Glomerular endothelial cell (primary cell): Measurements from ENCODE around the gene METTL25B. TPM values are rescaled to one million over a fixed set of nuclear protein-coding genes. Genes with fewer than 3 reads are reported as not detected.

Source experiments
- DNase-seq: peaks from one replicate; pipeline ENCODE4 v3.0.0-alpha.2; 2011; ENCODE audit warnings: low read depth, low spot score; ENCODE audit errors: extremely low read depth
- total RNA-seq: library from RNA; depleted of rRNA; stranded (reverse); fragments of >200 nt; gene quantifications from 2 replicates; pipeline ENCODE4 v1.2.3, GENCODE V29; 2015

Gene METTL25B
- total RNA-seq, 1 donor from 2014 or later: 9.5 TPM

- no peak for DNase-seq
Observed at GRCh38 chr1:156725683-156726280, 2.5 kb upstream of the METTL25B start.

- no peak for DNase-seq
Observed at GRCh38 chr1:156726549-156727226, 1.6 kb upstream of the METTL25B start.

DNA sequence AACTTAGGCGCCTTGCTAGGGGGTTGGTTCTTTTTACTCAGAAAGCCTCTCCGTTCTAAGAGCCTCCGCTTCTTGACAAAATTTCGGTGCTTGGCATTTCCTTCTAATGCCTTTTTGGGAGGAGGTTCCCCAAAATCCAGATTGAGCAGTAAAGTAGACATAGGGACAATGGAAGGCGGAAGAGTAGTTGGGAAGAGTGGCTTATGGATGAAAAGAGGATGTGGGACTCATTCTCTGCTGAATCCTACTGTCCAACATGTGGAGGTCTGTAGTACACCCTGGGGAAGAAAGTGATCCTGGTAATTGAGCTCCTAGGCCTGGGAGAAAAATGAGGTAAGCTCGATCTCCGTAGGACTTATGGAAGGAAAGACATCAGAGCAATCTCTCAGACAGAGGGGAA, 777 bp upstream of the METTL25B start:
- no peak for DNase-seq

DNA sequence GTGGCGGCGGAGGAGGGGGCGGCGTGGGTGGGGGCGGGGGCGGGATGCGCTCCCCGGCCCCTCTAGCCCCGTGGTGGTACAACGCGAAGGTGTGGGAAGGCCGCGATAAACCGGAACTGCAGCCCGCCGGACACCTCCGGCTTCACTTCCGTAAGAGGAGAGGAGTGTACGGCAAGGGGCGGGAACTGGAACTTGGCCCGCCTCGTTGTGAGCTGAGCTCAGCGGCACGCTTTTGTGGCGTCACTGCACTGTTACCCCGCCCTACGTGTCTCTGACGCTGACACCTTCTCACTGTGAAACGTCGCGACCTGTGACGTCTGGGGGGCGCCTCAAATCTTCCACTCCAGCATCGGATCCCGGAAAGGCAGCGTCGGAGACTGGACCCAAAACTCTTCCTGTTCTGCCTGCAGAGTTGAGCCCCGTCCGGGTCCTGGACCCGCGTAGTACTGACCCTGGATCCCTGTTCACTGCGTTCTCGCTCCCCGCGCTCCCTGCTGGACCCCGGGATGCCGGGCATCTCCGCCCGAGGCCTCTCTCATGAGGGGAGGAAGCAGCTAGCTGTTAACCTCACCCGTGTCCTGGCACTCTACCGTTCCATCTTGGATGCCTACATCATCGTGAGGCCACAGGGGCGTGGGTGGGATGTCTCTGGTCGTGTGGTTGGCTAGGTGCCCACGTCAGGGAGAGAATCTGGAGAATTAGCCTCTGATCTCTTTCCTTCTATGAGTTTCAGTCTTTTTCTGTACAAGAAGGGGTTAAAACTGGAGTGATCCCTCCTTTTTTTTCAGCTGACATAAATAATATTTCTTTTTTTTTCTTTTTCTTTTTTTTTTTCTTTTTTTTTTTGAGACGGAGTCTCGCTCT, 562 bp downstream of the METTL25B start, which contains the start of gene ISG20L2:
TSS of gene ISG20L2 (minus strand) at position 168 of the 864 bp plus-strand sequence. CDS start 1,114 bp downstream, outside the sequence.
- peak; percentile 72 for DNase-seq

GRCh38 chr1:156733989-156734584, 5.8 kb downstream of the METTL25B start:
- no peak for DNase-seq

DNA sequence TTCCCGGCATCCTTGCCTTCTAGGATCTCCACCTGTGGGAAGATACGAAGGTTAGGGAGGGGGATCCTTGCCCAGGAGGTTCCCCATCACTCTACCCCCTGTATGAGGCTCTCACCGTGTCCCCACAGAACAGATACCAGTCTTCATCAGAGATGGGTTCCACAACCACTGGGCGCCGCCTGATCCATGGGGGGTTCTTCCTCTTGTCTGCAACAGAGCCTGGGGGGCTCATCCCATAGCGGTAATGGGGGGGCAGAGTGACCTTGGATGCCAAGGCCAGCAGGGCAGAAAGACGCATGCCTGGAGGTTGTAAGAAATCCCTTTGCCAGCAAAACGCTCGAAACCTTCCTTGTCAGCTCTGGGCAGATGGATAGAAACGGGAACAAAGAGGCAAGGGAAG, 10.1 kb downstream of the METTL25B start:
- DNase-seq: no peak

- no peak for DNase-seq
Observed at GRCh38 chr1:156738916-156739315, 10.6 kb downstream of the METTL25B start.

DNA sequence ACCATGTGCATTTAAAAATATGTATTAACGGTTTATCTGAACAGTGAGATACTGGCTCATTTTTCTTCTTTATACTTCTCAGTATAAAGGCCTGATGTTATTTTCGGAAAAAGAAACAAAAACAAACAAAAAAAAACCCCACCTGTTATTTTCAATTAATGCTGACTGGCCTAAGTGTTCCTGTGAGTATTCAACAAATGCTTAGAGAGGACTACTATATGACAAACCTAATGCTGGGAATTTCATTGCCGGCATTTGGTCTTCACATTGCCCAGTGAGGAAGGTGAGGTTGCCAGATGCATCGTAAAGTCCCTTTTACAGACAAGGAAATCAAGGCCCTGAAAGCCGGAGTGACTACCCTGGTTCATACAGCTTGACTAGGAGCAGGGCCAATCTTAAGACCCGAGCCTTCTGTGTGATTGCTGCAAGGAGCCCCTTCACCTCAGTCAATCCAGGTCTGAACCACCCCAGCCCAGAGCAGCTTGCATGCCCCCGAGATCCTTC, 12.0 kb downstream of the METTL25B start:
- no peak for DNase-seq

- peak; percentile 98 for DNase-seq
Observed at GRCh38 chr1:156740741-156741480, 12.6 kb downstream of the METTL25B start, which contains the start of gene MRPL24. Gene MRPL24 (minus strand): TSS chr1:156741088. CDS start chr1:156738704, 2,384 bp downstream.

GRCh38 chr1:156741481-156741983, 13.3 kb downstream of the METTL25B start:
- no peak for DNase-seq

GRCh38 chr1:156742017-156742416, 13.7 kb downstream of the METTL25B start:
- no peak for DNase-seq

- no peak for DNase-seq
Observed at GRCh38 chr1:156742801-156743200, 14.5 kb downstream of the METTL25B start.

DNA sequence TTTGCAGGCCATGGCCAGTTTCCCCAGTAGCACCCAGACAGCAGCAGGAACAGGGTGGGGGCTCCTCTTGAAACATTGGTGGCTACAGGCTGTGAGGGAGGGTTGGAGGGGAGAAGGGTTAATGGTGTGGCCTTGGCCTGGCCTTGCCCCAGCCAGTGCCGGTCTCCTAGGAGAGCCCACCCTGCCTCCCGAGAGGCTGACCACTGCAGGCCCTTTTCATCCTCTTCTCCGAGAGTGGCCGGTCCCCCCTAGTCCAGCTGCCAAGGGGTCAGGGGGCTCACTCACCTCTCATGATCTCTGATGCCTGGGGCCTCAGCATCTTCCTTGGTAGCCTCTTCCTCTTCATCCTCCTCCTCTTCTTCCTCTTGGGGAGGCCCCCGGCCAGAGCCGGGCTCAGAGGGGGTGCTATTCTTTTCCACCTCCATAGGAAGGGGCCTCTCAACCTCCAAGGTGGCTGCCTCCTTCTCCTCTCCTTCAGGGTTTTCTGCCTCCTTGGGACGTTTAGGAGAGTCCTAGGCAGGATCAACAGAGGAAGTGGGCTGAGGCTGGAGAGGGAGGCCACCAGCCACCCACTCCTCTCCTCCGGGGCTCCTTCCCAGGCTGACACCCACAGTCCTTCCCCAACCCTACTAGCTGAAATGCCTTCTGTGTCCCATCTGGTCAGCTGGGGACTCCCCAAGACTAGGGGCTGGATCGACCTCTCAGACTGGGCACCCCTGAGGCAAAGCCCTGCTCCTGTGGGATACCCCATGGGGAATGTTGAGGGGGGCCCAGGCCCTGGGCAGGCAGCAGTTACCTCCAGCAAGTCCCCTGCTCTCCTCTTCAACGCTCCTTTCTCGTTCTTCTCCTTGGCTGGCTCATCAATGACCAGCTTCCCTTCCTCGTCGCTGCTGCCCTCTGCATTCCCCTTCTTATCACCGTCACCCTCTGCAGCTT, 15.4 kb downstream of the METTL25B start:
- no peak for DNase-seq

GRCh38 chr1:156744344-156744743, 16.1 kb downstream of the METTL25B start:
- DNase-seq: no peak

DNA sequence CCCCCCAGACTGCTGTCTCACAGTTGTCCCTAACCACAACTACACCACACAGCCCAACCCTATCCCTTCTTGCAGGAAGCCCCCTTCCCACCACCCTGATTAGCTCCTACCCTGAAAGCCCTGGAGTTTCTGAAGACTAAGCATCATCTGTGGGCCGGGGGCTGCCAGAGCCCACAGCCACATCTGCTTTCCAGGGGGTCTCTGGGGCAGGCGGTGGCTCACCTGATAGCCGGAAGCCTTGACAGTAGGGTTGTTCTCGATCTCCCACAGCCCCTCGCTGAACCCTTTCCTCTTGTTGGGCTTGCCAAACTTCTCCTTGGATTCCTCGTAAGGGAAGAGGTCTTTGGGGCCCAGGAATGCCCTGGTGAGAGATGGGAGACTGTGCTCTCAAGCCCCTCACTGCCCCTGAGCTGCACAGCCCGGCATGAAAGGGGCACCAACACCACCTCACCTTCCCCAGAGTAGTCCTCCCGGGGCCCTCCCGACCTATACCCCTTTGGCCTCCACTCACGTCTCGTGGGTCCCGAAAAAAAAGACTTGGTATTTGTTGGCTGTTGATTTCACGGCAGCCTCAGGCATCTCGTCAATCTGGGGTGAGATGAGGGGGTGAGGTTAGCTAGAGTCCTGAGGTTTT, 16.6 kb downstream of the METTL25B start:
- no peak for DNase-seq

DNA sequence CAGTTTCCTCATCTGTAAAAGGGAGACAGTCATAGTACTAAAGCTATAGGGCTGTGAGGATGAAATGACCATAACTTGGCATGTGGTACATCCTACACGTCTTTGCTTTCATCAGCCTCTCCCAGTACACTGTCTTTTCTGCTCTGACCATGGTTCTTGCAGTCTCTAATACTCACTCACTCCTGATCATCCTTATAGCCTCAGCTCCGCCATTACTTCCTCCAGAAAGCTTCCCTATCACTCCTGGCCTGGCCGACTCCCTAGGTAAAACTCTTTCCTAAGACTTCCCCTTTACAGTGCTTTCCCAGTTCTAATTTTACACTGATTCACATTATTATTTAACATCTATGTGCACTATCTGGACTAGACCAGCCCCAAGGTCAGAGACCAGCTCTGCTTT, 17.6 kb downstream of the METTL25B start:
- no peak for DNase-seq

- no peak for DNase-seq
Observed at GRCh38 chr1:156746406-156746727, 18.1 kb downstream of the METTL25B start.
